Measurements from ENCODE around the gene SPTBN1. TPM values are rescaled to one million over a fixed set of nuclear protein-coding genes. Genes with fewer than 3 reads are reported as not detected.

SPTBN1 gene
- total RNA-seq, 1 donor from 2014 or later: 813 TPM

DNA sequence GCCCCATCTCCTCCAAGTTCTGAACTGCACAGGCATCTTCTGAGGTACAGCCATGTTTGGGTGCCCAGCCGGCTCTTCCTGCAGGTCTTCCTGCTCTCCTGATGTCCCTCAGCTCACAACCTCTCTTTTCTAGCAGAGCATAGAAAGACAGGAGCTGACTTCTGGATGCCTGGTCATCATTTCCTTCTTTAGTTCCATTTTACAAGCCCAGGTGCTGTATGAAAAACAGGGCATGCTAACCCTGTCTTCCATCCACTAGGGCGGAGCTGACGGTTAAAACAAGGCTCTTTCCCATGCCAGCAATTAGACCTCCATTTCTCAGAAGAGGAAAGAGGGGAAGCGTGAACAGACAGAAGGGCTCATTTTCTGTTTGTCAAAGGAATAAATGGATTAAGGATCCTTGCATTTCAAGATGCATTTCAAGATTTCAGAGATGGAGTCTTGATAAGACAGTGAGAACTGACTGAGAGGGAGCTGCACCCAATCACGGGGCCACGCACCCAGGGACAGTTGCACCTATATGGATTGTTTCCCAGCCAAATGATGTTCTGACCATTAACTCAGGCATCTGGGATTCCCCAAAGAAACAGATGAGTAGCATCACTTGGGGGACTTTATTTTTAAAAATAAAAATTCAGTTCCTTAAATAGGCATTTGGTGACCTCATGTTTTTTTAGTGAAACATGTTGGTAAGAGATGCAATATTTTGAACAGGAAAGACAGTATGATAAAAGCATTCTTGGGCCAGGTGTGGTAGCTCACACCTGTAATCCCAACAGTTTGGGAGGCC, 221.5 kb downstream of the SPTBN1 start:
- no peak overlapping the region for H3K4me3 ChIP-seq
- no peak for ATAC-seq
- intact Hi-C loops (cut with DNase I): no loop called here

DNA sequence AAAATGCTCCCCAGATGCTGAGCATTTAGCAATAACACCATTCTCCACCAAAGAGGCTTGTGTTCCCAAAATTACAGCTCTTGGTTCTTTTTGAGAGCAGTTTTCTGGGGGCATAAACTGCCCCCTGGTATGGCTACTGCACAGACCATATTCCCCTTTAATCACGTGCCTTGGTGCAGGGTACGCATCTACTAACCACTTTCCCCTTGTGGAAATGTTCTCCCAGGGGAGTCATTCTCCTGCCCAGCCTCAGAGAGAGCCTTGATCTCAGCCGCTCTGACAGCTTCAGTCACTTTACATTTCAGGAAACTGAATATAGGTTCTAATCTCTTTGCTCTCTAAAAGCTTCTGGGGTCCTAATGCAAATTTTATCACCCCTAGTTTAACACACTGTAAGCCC, 222.6 kb downstream of the SPTBN1 start:
- intact Hi-C loops (cut with DNase I): no loop called here
- no peak overlapping the region for H3K27ac ChIP-seq
- ATAC-seq (no peak), DNase-seq (no peak)
- no peaks in the 10 kb centered on the region for H3K27me3 ChIP-seq
- peaks cover 15% of the 10 kb centered on the region for H3K4me1 ChIP-seq
- H3K4me3 ChIP-seq: no peak overlapping the region
- H3K36me3 ChIP-seq: no peaks in the 10 kb centered on the region
- TF ChIP-seq, protein P1, sequence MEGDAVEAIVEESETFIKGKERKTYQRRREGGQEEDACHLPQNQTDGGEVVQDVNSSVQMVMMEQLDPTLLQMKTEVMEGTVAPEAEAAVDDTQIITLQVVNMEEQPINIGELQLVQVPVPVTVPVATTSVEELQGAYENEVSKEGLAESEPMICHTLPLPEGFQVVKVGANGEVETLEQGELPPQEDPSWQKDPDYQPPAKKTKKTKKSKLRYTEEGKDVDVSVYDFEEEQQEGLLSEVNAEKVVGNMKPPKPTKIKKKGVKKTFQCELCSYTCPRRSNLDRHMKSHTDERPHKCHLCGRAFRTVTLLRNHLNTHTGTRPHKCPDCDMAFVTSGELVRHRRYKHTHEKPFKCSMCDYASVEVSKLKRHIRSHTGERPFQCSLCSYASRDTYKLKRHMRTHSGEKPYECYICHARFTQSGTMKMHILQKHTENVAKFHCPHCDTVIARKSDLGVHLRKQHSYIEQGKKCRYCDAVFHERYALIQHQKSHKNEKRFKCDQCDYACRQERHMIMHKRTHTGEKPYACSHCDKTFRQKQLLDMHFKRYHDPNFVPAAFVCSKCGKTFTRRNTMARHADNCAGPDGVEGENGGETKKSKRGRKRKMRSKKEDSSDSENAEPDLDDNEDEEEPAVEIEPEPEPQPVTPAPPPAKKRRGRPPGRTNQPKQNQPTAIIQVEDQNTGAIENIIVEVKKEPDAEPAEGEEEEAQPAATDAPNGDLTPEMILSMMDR (IDR thresholded peaks at IDR 0.05): no peak
- H3K9me3 ChIP-seq: no peaks in the 10 kb centered on the region

More for the DNA sequence above, 221.5 kb downstream of the SPTBN1 start:
- Histone ChIP-seq H3K27ac (no peak overlapping the region), H3K36me3 (no peaks in the 10 kb centered on the region), H3K27me3 (no peaks in the 10 kb centered on the region), H3K9me3 (no peaks in the 10 kb centered on the region), H3K4me1 (peaks cover 26% of the 10 kb centered on the region)
- no peak for DNase-seq
- TF ChIP-seq, protein P1 (IDR thresholded peaks at IDR 0.05): no peak

DNA sequence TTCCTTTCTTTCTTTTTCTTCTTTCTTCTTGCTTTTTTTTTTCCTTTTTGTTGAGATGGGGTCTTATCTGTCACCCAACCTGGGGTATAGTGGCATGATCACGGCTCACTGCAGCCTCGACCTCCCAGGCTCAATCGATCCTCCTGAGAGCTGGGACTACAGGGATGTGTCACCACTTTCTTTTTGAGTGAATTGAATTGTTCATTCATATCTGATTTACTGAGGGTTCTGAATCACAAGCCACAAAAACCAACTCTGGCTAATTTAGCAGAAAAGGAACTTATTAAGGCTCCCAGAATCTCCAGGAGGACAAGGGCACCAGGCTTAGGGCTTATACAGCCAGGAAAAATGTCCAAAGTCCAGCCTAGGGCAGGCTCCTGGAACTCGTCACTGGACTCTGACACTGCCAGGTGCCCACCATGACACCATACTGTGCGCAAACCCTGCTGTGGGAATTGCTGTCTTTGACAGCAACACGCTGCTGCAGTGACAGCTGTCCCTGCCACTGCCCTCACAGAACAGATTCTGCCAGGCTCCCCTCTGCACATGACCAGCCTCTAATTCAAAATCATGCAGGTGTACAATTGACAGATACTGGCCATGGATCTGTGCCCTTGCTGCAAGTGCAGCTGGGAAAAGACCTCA, 224.4 kb downstream of the SPTBN1 start:
- Histone ChIP-seq H3K27ac (no peak overlapping the region), H3K9me3 (no peaks in the 10 kb centered on the region), H3K4me1 (no peaks in the 10 kb centered on the region), H3K36me3 (no peaks in the 10 kb centered on the region), H3K27me3 (no peaks in the 10 kb centered on the region), H3K4me3 (no peak overlapping the region)
- DNase-seq (no peak), ATAC-seq (no peak)
- intact Hi-C loops (cut with DNase I): no loop called here
- TF ChIP-seq, protein P1 (IDR thresholded peaks at IDR 0.05): no peak

DNA sequence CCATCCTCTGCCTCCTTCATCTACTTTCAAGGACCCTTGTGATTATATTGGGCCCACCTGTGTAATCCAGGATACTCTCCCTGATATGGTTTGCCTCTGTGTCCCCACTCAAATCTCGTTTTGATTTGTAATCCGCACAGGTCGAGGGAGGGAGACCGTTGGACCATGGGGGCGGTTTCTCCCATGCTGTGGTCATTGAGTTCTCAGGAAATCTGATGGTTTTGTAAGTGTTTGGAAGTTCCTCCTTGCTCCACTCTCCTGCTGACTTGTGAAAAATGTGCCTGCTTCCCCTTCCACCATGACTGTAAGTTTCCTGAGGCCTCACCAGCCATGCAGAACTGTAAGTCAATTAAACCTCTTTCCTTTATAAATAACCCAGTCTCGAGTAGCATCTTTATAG, 225.3 kb downstream of the SPTBN1 start:
- DNase-seq (no peak), ATAC-seq (no peak)
- no peak overlapping the region for H3K4me3 ChIP-seq
- intact Hi-C loops (cut with DNase I): no loop called here
- H3K36me3 ChIP-seq: no peaks in the 10 kb centered on the region
- no peaks in the 10 kb centered on the region for H3K4me1 ChIP-seq
- no peak overlapping the region for H3K27ac ChIP-seq
- no peaks in the 10 kb centered on the region for H3K27me3 ChIP-seq
- TF ChIP-seq, protein P1 (IDR thresholded peaks at IDR 0.05): no peak
- H3K9me3 ChIP-seq: no peaks in the 10 kb centered on the region

DNA sequence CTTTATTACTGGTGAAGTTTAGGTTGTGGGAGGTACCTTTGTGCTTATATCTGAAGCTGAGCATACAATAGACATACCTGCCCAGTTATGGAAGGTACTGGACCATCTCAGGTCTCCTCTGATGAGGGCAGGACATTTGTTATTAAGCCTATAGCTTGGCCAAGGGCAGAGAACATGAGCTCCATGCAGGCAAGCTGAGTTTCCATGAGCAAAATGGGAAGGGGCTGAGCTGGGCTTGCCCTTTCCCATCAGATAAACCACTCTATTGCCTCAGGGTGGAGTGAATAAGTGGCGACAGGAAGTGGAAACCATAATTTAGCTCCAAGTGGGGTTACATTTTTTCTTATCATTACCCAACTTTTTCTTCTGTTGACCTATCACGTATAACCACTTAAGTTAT, 227.5 kb downstream of the SPTBN1 start:
- Histone ChIP-seq H3K36me3 (no peaks in the 10 kb centered on the region), H3K27ac (no peak overlapping the region), H3K4me1 (no peaks in the 10 kb centered on the region), H3K27me3 (no peaks in the 10 kb centered on the region), H3K4me3 (no peak overlapping the region), H3K9me3 (no peaks in the 10 kb centered on the region)
- ATAC-seq: no peak
- TF ChIP-seq, protein P1 (IDR thresholded peaks at IDR 0.05): no peak
- intact Hi-C loops (cut with DNase I): no loop called here
- DNase-seq: no peak

Data from upper lobe of right lung (tissue), 1 donor.